Tibial nerve (tissue), 4 donors: ENCODE data around the gene SEMA6A. TPM values are rescaled to one million over a fixed set of nuclear protein-coding genes. Genes with fewer than 3 reads are reported as not detected.

Experiments
- DNase-seq, 2 donors: peaks; one replicate each; pipeline ENCODE4 v3.0.0-alpha.2; 2019; ENCODE audit warnings: low spot score in 2 of 2
- H3K27ac ChIP-seq, 4 donors: fragments of 200-600 bp; sonication (generic) in 3 of 4; one replicate each; pipeline ENCODE4 v1.5.1; 2017 to 2019; ENCODE audit warnings: mild to moderate bottlenecking in 1 of 4
- H3K27me3 ChIP-seq, 2 donors: fragments of 200-600 bp; sonication (generic) in 1 of 2; one replicate each; pipeline versions ENCODE4 v1.5.1 to v1.6.0; 2017 to 2019
- H3K36me3 ChIP-seq, 3 donors: fragments of 200-600 bp; sonication (generic); one replicate each; pipeline ENCODE4 v1.5.1; 2018 to 2019
- H3K4me1 ChIP-seq, 4 donors: fragments of 200-600 bp; sonication (generic) in 3 of 4; one replicate each; pipeline ENCODE4 v1.5.1; 2017 to 2019
- H3K4me3 ChIP-seq, 4 donors: fragments of 200-600 bp; sonication (generic) in 3 of 4; one replicate each; pipeline ENCODE4 v1.5.1; 2017 to 2019; ENCODE audit warnings: mild to moderate bottlenecking in 1 of 4, moderate library complexity in 1 of 4
- H3K9me3 ChIP-seq, 4 donors: fragments of 200-600 bp; sonication (generic) in 3 of 4; one replicate each; pipeline ENCODE4 v1.5.1; 2017 to 2019
- CTCF ChIP-seq, 5 experiments: fragments of 200-600 bp in 3 of 5; fragments of 450-650 bp in 2 of 5; sonication (generic) in 3 of 5; IDR thresholded peaks; one replicate each; pipeline ENCODE4 v1.5.1; 2016 to 2019; ENCODE audit warnings: antibody characterized with exemption in 5 of 5, mild to moderate bottlenecking in 3 of 5, moderate library complexity in 2 of 5
- EP300 ChIP-seq, 2 donors: sonication (generic); formaldehyde crosslinking; IDR thresholded peaks; one replicate each; pipeline ENCODE4 v1.6.1; 2017; ENCODE audit warnings: antibody characterized with exemption in 2 of 2, mild to moderate bottlenecking in 1 of 2
- POLR2A ChIP-seq, 2 donors: fragments of 450-650 bp; IDR thresholded peaks; one replicate each; pipeline ENCODE4 v1.6.1; 2017; ENCODE audit warnings: antibody characterized with exemption in 2 of 2, mild to moderate bottlenecking in 2 of 2, moderate library complexity in 2 of 2
- WGBS, 2 donors: methylation state at CpG; one replicate each; pipeline ENCODE4 v1.1.5; 2018; 5-methylcytosine and 5-hydroxymethylcytosine counted together
- total RNA-seq, 4 donors: library from RNA; depleted of rRNA; stranded (reverse); fragments of >200 nt; gene quantifications; one replicate each; pipeline ENCODE4 v1.1.0, GENCODE V29; 2016

Gene SEMA6A
- total RNA-seq, 4 donors from 2014 or later: 13.6 to 25.1 (median 21.4) TPM

- TF ChIP-seq EP300 (IDR thresholded peaks at IDR 0.05) (no peak), CTCF (IDR thresholded peaks at IDR 0.05) (no peak), POLR2A (IDR thresholded peaks at IDR 0.05) (no peak)
- Histone ChIP-seq H3K27ac (no peak overlapping the region), H3K4me3 (no peak overlapping the region), H3K4me1 (no peaks in the 10 kb centered on the region), H3K27me3 (no peaks in the 10 kb centered on the region), H3K9me3 (no peaks in the 10 kb centered on the region), H3K36me3 (peaks cover 0 to 9% (median 0%) of the 10 kb centered on the region in 3 donors)
- no peak for DNase-seq
- WGBS, 2 donors: 83 to 85% methylated on average over 3 of the region's 3 CpGs
Observed at GRCh38 chr5:116418774-116419173, 155.8 kb downstream of the SEMA6A start.

- H3K27me3 ChIP-seq: no peaks in the 10 kb centered on the region
- no peak for DNase-seq
- 80 to 86% methylated on average over 2 of the region's 2 CpGs for WGBS, 2 donors
- no peaks in the 10 kb centered on the region for H3K4me1 ChIP-seq
- no peak overlapping the region for H3K27ac ChIP-seq
- no peak for TF ChIP-seq EP300 (IDR thresholded peaks at IDR 0.05)
- TF ChIP-seq CTCF (IDR thresholded peaks at IDR 0.05): no peak
- no peak for TF ChIP-seq POLR2A (IDR thresholded peaks at IDR 0.05)
- no peaks in the 10 kb centered on the region for H3K9me3 ChIP-seq
- H3K4me3 ChIP-seq: no peak overlapping the region
- peaks cover 0 to 9% (median 0%) of the 10 kb centered on the region in 3 donors for H3K36me3 ChIP-seq
Observed at GRCh38 chr5:116418016-116418415, 156.6 kb downstream of the SEMA6A start.

GRCh38 chr5:116415989-116416388 lies 158.6 kb downstream of the SEMA6A start:
- no peaks in the 10 kb centered on the region for H3K9me3 ChIP-seq
- H3K4me3 ChIP-seq: no peak overlapping the region
- peaks cover 0 to 4% (median 0%) of the 10 kb centered on the region in 4 donors for H3K4me1 ChIP-seq
- 75 to 77% methylated on average over 5 of the region's 5 CpGs for WGBS, 2 donors
- H3K27me3 ChIP-seq: no peaks in the 10 kb centered on the region
- TF ChIP-seq POLR2A (IDR thresholded peaks at IDR 0.05) (no peak), CTCF (IDR thresholded peaks at IDR 0.05) (no peak), EP300 (IDR thresholded peaks at IDR 0.05) (no peak)
- no peak for DNase-seq
- peaks cover 0 to 5% (median 0%) of the 10 kb centered on the region in 3 donors for H3K36me3 ChIP-seq
- no peak overlapping the region for H3K27ac ChIP-seq

- no peaks in the 10 kb centered on the region for H3K9me3 ChIP-seq
- peaks cover 0 to 5% (median 0%) of the 10 kb centered on the region in 3 donors for H3K36me3 ChIP-seq
- no peak for DNase-seq
- TF ChIP-seq POLR2A (IDR thresholded peaks at IDR 0.05) (no peak), EP300 (IDR thresholded peaks at IDR 0.05) (no peak), CTCF (IDR thresholded peaks at IDR 0.05) (no peak)
- peaks cover 0 to 11% (median 0%) of the 10 kb centered on the region in 4 donors for H3K4me1 ChIP-seq
- no peak overlapping the region for H3K27ac ChIP-seq
- WGBS, 2 donors: 53 to 65% methylated on average over 1 of the region's 1 CpG
- no peak overlapping the region for H3K4me3 ChIP-seq
- H3K27me3 ChIP-seq: no peaks in the 10 kb centered on the region
Observed at GRCh38 chr5:116415182-116415581, 159.4 kb downstream of the SEMA6A start.

- no peak for DNase-seq
- no peak for TF ChIP-seq CTCF (IDR thresholded peaks at IDR 0.05)
- TF ChIP-seq POLR2A (IDR thresholded peaks at IDR 0.05): no peak
- no peak for TF ChIP-seq EP300 (IDR thresholded peaks at IDR 0.05)
- WGBS, 2 donors: 51 to 58% methylated on average over 5 of the region's 5 CpGs
- no peak overlapping the region for H3K4me3 ChIP-seq
- H3K36me3 ChIP-seq: peaks cover 0 to 5% (median 0%) of the 10 kb centered on the region in 3 donors
- H3K27me3 ChIP-seq: no peaks in the 10 kb centered on the region
- no peak overlapping the region for H3K27ac ChIP-seq
- peaks cover 0 to 11% (median 0%) of the 10 kb centered on the region in 4 donors for H3K4me1 ChIP-seq
- H3K9me3 ChIP-seq: no peaks in the 10 kb centered on the region
Observed at GRCh38 chr5:116411101-116411571, 163.5 kb downstream of the SEMA6A start.
